Panc1 (cell line): ENCODE data around the gene LIMA1. TPM values are rescaled to one million over a fixed set of nuclear protein-coding genes. Genes with fewer than 3 reads are reported as not detected.
A peak's percentile ranks its signal among the peaks of the same experiment; 100 is the strongest.

ENCODE experiments used
- ATAC-seq: fragments of 200-7000 bp; cut with Tn5 transposase; 2 replicates; pipeline ENCODE4 v1.9.1; 2020; ENCODE audit warnings: mild to moderate bottlenecking, moderate library complexity
- BruUV-seq: library from RNA; stranded (reverse); fragments of 400-500 nt; replicated peaks from 2 replicates; lab custom pipeline; 2021; lab: Mats Ljungman, UMichigan
- CTCF ChIA-PET: fragments of 300-600 bp; sonication (Branson Sonifier 250); formaldehyde crosslinking; loops from one replicate; lab custom pipeline; 2022; ENCODE audit warnings: antibody characterized with exemption; lab: Charles Lee
- POLR2A ChIA-PET: fragments of 300-600 bp; sonication (Branson Sonifier 250); formaldehyde crosslinking; loops from one replicate; lab custom pipeline; 2022; ENCODE audit warnings: antibody characterized with exemption; lab: Charles Lee
- DNase-seq: peaks from one replicate; pipeline ENCODE4 v3.0.0-alpha.2; 2010; ENCODE audit warnings: low read depth, low spot score
- H3K27ac ChIP-seq: 2 replicates; pipeline ENCODE4 v1.5.1; 2011; ENCODE audit warnings: mild to moderate bottlenecking, low read length, inconsistent platforms
- H3K27me3 ChIP-seq: fragments of 200-500 bp; sonication (Bioruptor generic); 2 replicates; pipeline ENCODE4 v1.6.0; 2014; ENCODE audit warnings: low read length, inconsistent platforms; ENCODE audit not compliant: control insufficient read depth, insufficient read depth
- H3K36me3 ChIP-seq: fragments of 200-500 bp; sonication (Bioruptor generic); 2 replicates; pipeline ENCODE4 v1.5.1; 2014; ENCODE audit warnings: inconsistent platforms, mild to moderate bottlenecking, low read length, moderate library complexity; ENCODE audit not compliant: control insufficient read depth, insufficient read depth
- H3K4me1 ChIP-seq: 2 replicates; pipeline ENCODE4 v1.5.1; 2011; ENCODE audit warnings: inconsistent platforms, mild to moderate bottlenecking, low read length, moderate library complexity; ENCODE audit not compliant: control insufficient read depth, insufficient read depth
- H3K4me3 ChIP-seq, 2 experiments: 2 replicates each; pipeline ENCODE4 v1.5.1; 2011 to 2012; ENCODE audit warnings: low read depth in 2 of 2, low read length in 2 of 2, mild to moderate bottlenecking in 2 of 2, inconsistent platforms in 1 of 2, moderate library complexity in 1 of 2
- H3K9me3 ChIP-seq: fragments of 200-500 bp; sonication (Bioruptor generic); 2 replicates; pipeline ENCODE4 v1.5.1; 2014; ENCODE audit warnings: low read depth, mild to moderate bottlenecking, inconsistent platforms, low read length, moderate library complexity; ENCODE audit not compliant: control insufficient read depth, insufficient read depth
- CTCF ChIP-seq: fragments of 450-650 bp; IDR thresholded peaks from 2 replicates; pipeline ENCODE4 v1.5.1; 2017; ENCODE audit warnings: mild to moderate bottlenecking
- POLR2AphosphoS5 ChIP-seq: IDR thresholded peaks from 2 replicates; pipeline ENCODE4 v1.6.1; 2012; ENCODE audit warnings: mild to moderate bottlenecking, low read depth, low read length, moderate library complexity
- REST ChIP-seq, 2 experiments: IDR thresholded peaks; 2 replicates each; pipeline ENCODE4 v1.6.1; 2011 to 2012; ENCODE audit warnings: low read depth in 2 of 2, control low read depth in 1 of 2, low read length in 1 of 2, mild to moderate bottlenecking in 1 of 2, moderate library complexity in 1 of 2; ENCODE audit not compliant: insufficient read depth in 1 of 2
- SIN3A ChIP-seq: IDR thresholded peaks from 2 replicates; pipeline ENCODE4 v1.6.1; 2012; ENCODE audit warnings: low read depth, mild to moderate bottlenecking, low read length, moderate library complexity, borderline replicate concordance; ENCODE audit not compliant: insufficient read depth
- TCF7L2 ChIP-seq: IDR thresholded peaks from 2 replicates; pipeline ENCODE4 v1.6.1; 2011; ENCODE audit warnings: mild to moderate bottlenecking, low read depth, low read length, inconsistent platforms
- in situ Hi-C: cut with HindIII; loops from 2 replicates; pipeline ENCODE4 v1.10.0; 2016; ENCODE audit warnings: low sequenced_read_pairs, low pct_unique_long_range_greater_than_20kb
- intact Hi-C: fragments of 100-400 bp; cut with micrococcal nuclease; formaldehyde crosslinking; loops from one replicate; pipeline ENCODE4 v1.10.0; 2022; ENCODE audit not compliant: unreplicated experiment
- total RNA-seq: library from RNA; stranded (reverse); gene quantifications from one replicate; pipeline ENCODE4 v1.2.1, GENCODE V29; 2021; ENCODE audit not compliant: unreplicated experiment

The LIMA1 gene
- total RNA-seq, 1 experiment from 2014 or later, result 155 TPM

- TF ChIP-seq POLR2AphosphoS5 (peak; percentile 57; the same call in 1 of the 2 replicates), REST (IDR thresholded peaks at IDR 0.05; ENCODE audit: insufficient read depth in 1 of 2, low read depth in 2 of 2, low read length in 1 of 2) (no peak), TCF7L2 (peak; percentile 91)
- BruUV-seq, result no TSS peak
- peaks cover 65% of the 10 kb centered on the region for H3K4me1 ChIP-seq
- peak overlapping the region; percentile 86 for H3K27ac ChIP-seq
- ChIA-PET CTCF (no interaction called here), POLR2A (interaction anchor here (0.8 to 1.6 kb wide), 2 partner anchors 14 to 24 kb away, joined by 3 to 4 read pairs; no protein-coding TSS in a partner anchor)
- peak; percentile 85 for ATAC-seq
- H3K9me3 ChIP-seq, result no peaks in the 10 kb centered on the region
- H3K27me3 ChIP-seq, result no peaks in the 10 kb centered on the region
- H3K36me3 ChIP-seq, result no peaks in the 10 kb centered on the region
- peak; percentile 96 for DNase-seq
- in situ Hi-C loops (no loop called here), intact Hi-C loops (no loop called here)
- peak overlapping the region in 1 of 2 experiments; percentile 1; a peak in 1 of 4 replicates for H3K4me3 ChIP-seq
Observed at GRCh38 chr12:50246873-50247612, 36.3 kb downstream of the LIMA1 start.

GRCh38 chr12:50246197-50246865 is 37.0 kb downstream of the LIMA1 start:
- Histone ChIP-seq H3K36me3 (no peaks in the 10 kb centered on the region), H3K27me3 (no peaks in the 10 kb centered on the region), H3K4me3 (no peak overlapping the region), H3K4me1 (peaks cover 66% of the 10 kb centered on the region), H3K27ac (peak overlapping the region; percentile 86), H3K9me3 (no peaks in the 10 kb centered on the region)
- no peak for TF ChIP-seq SIN3A
- TF ChIP-seq TCF7L2, result no peak
- no peak for TF ChIP-seq REST (IDR thresholded peaks at IDR 0.05; ENCODE audit: insufficient read depth in 1 of 2, low read depth in 2 of 2, low read length in 1 of 2)
- TF ChIP-seq CTCF, result no peak
- no peak for TF ChIP-seq POLR2AphosphoS5
- 0 out of 2 replicates have a peak, but pooled peaks have one; percentile 1 for ATAC-seq
- BruUV-seq, result TSS peak; percentile 47
- no peak for DNase-seq
- in situ Hi-C loops, result no loop called here
- intact Hi-C loops, result no loop called here
- POLR2A ChIA-PET, result interaction anchor here (0.5 to 1.6 kb wide), 2 partner anchors 24 to 29 kb away, joined by 3 to 4 read pairs; no protein-coding TSS in a partner anchor
- CTCF ChIA-PET, result no interaction called here
